Measurements from ENCODE around the gene TBC1D9. TPM values are rescaled to one million over a fixed set of nuclear protein-coding genes. Genes with fewer than 3 reads are reported as not detected.
A peak's percentile ranks its signal among the peaks of the same experiment; 100 is the strongest.

Gene TBC1D9
- total and polyA plus RNA-seq, 11 donors = 4.6 to 26.5 (median 13.3) TPM

DNA sequence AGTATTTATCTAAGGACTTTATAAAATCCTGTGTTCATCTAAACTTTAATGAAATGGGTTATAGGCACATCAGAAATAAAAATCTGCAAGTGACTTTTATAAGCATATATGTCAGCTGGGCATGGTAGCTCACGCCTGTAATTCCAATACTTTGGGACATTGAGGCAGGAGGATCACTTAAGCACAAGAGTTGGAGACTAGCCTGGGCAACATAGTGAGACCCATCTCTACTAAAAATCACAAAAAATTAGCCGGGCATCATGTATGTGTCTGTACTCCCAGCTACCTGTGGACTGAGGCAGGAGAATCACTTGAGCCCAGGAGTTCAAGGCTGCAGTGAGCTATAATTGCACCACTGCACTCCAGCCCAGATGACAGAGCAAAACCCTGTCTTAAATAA lies 20.9 kb downstream of the TBC1D9 start:
- no peaks in the 10 kb centered on the region for H3K27me3 ChIP-seq
- no peak for ATAC-seq
- H3K36me3 ChIP-seq = no peaks in the 10 kb centered on the region
- no peak overlapping the region for H3K27ac ChIP-seq
- intact Hi-C loops (cut with DNase I) = no loop called here
- no peak for TF ChIP-seq POLR2A (IDR thresholded peaks at IDR 0.05)
- TF ChIP-seq, protein P1, sequence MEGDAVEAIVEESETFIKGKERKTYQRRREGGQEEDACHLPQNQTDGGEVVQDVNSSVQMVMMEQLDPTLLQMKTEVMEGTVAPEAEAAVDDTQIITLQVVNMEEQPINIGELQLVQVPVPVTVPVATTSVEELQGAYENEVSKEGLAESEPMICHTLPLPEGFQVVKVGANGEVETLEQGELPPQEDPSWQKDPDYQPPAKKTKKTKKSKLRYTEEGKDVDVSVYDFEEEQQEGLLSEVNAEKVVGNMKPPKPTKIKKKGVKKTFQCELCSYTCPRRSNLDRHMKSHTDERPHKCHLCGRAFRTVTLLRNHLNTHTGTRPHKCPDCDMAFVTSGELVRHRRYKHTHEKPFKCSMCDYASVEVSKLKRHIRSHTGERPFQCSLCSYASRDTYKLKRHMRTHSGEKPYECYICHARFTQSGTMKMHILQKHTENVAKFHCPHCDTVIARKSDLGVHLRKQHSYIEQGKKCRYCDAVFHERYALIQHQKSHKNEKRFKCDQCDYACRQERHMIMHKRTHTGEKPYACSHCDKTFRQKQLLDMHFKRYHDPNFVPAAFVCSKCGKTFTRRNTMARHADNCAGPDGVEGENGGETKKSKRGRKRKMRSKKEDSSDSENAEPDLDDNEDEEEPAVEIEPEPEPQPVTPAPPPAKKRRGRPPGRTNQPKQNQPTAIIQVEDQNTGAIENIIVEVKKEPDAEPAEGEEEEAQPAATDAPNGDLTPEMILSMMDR (IDR thresholded peaks at IDR 0.05) = no peak
- DNase-seq = no peak
- peaks cover 0 to 57% (median 23%) of the 10 kb centered on the region in 12 donors for H3K4me1 ChIP-seq
- no peaks in the 10 kb centered on the region for H3K9me3 ChIP-seq
- WGBS, 4 donors = 89 to 97% (median 92%) methylated on average over 2 of the region's 2 CpGs
- no peak overlapping the region for H3K4me3 ChIP-seq

DNA sequence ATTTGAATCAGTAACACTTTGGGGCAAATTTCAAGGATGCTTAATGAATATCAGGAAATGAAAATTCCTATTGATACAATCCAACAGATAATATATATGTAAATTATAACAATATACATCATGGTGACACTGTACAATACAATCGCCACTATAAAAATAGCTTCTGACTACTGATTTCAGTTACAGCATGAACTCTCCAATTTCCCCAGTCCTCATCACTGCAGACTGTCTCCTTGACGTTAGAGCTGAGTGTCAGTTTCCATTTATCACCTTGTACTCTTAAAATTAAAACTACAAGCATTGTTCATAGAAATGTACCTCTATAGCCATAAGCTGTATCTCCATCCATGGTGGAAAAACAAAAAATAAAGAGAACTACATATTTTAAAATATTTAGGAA lies 23.4 kb downstream of the TBC1D9 start:
- ATAC-seq (peak in 3 of 4 donors; percentile 42 to 70 (median 59)), DNase-seq (no peak)
- Histone ChIP-seq H3K27ac (peak overlapping the region in 2 of 12 donors; percentile 0 to 3), H3K9me3 (no peaks in the 10 kb centered on the region), H3K27me3 (no peaks in the 10 kb centered on the region), H3K4me1 (peaks cover 5 to 61% (median 40%) of the 10 kb centered on the region in 12 donors), H3K4me3 (no peak overlapping the region), H3K36me3 (no peaks in the 10 kb centered on the region)
- WGBS, 4 donors = 39 to 50% (median 48%) methylated on average over 2 of the region's 2 CpGs
- TF ChIP-seq POLR2A (IDR thresholded peaks at IDR 0.05) = no peak
- TF ChIP-seq, protein P1 (IDR thresholded peaks at IDR 0.05) = no peak
- intact Hi-C loops (cut with DNase I) = no loop called here

DNA sequence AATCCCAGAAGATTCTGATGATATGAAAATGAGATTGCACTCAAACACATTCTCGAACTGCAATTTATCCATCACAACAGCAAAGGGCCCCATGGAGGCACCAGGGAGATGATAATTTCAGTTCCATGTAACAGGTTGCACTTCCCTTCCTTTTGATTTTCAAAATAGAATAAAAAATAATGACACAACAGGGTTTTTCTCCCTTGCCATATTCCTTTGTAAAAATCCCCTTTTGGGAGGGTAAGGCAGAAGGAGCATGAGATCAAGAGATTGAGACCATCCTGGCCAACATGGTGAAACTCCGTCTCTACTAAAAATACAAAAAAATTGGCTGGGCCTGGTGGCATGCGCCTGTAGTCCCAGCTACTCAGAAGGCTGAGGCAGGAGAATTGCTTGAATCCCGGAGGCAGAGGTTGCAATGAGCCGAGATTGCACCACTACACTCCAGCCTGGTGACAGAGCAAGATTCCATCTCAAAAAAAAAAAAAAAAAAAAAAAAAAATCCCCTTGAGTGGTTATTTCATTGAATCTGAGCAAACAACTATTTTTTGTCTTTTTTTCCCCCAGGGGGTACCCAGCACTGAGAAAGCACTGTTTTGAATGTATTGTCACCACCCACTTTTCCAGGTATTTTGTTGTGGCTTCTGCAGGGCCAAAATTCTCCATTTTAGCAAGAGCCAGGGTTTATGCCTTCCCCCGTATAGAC lies 26.7 kb downstream of the TBC1D9 start:
- H3K9me3 ChIP-seq = no peaks in the 10 kb centered on the region
- H3K4me3 ChIP-seq = no peak overlapping the region
- no peak for ATAC-seq
- H3K4me1 ChIP-seq = peaks cover 8 to 53% (median 37%) of the 10 kb centered on the region in 12 donors
- DNase-seq = no peak
- 86 to 92% (median 90%) methylated on average over 6 of the region's 6 CpGs for WGBS, 4 donors
- no peaks in the 10 kb centered on the region for H3K36me3 ChIP-seq
- intact Hi-C loops (cut with DNase I) = no loop called here
- no peak overlapping the region for H3K27ac ChIP-seq
- no peaks in the 10 kb centered on the region for H3K27me3 ChIP-seq
- TF ChIP-seq, protein P1 (IDR thresholded peaks at IDR 0.05) = no peak
- no peak for TF ChIP-seq POLR2A (IDR thresholded peaks at IDR 0.05)

DNA sequence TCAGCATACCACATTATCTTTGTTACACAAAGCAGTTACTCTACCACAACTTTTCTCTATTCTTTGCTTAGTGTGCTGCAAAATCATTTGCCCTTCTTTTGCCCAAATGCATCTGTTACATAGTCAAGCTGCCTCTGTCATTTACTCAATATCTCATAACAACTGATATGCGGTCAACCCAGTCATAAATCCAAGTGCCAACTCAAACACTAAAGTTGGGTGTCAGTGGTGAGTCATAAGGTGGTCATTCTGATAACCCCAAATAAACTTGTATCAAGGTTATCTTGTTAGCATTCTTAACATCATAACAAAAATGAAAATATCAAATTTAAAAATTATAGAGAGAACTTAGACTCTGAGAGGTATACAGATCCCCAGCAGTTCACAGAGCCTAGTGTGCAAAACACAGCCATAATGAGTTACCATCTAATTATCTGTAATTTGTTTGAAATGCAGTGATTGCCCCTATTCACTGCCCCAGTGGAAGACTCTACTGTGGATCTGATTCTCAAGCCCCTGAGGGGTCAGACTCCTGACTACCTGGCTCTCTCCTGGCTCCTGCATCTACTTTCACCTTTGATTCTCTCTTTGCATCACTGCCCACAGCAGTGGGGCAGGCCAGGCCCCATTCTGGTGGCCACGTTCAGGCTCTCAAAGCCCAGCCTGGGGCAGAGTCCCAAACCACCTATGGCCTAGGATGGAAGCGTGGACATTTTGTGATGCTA lies 29.2 kb downstream of the TBC1D9 start:
- Histone ChIP-seq H3K4me3 (no peak overlapping the region), H3K4me1 (peaks cover 8 to 51% (median 32%) of the 10 kb centered on the region in 12 donors), H3K27me3 (no peaks in the 10 kb centered on the region), H3K27ac (peak overlapping the region in 4 of 12 donors; percentile 6 to 18 (median 12)), H3K36me3 (no peaks in the 10 kb centered on the region), H3K9me3 (no peaks in the 10 kb centered on the region)
- ATAC-seq (peak in 3 of 4 donors; percentile 15 to 43 (median 18)), DNase-seq (no peak)
- WGBS, 4 donors = 72 to 81% (median 77%) methylated on average over 3 of the region's 3 CpGs
- TF ChIP-seq, protein P1 (IDR thresholded peaks at IDR 0.05) = no peak
- TF ChIP-seq POLR2A (IDR thresholded peaks at IDR 0.05) = no peak
- intact Hi-C loops (cut with DNase I) = no loop called here
